Amniotic stem cell (primary cell): ENCODE results near the gene IP6K2.
"Not testable (repeated sequence)": the region's sequence is repeated elsewhere in the genome, so short reads cannot be mapped to it uniquely, and the experiment has no call there.

Experiments used
- DNase-seq: peaks from one replicate; lab custom pipeline; 2025; lab: John Stamatoyannopoulos, UW

The IP6K2 gene

GRCh38 chr3:48716982-48717746 is at the start of gene IP6K2:
Gene IP6K2, minus strand, starts transcription at chr3:48717221. Its CDS starts 21,930 bp downstream, at chr3:48695291.
- DNase-seq, result peak; percentile 97

- no peak for DNase-seq
Observed at GRCh38 chr3:48765376-48765775, 48.4 kb upstream of the IP6K2 start.

GRCh38 chr3:48762816-48763215 is 45.8 kb upstream of the IP6K2 start:
- DNase-seq, result no peak

- DNase-seq, result not testable (repeated sequence)
Observed at GRCh38 chr3:48759991-48760540, 43.0 kb upstream of the IP6K2 start.

GRCh38 chr3:48759531-48759930 is 42.5 kb upstream of the IP6K2 start:
- not testable (repeated sequence) for DNase-seq

GRCh38 chr3:48759071-48759470 is 42.0 kb upstream of the IP6K2 start:
- no peak for DNase-seq

GRCh38 chr3:48756640-48757039 is 39.6 kb upstream of the IP6K2 start:
- no peak for DNase-seq

- no peak for DNase-seq
Observed at GRCh38 chr3:48750856-48751255, 33.8 kb upstream of the IP6K2 start.

- no peak for DNase-seq
Observed at GRCh38 chr3:48748754-48749153, 31.7 kb upstream of the IP6K2 start.

- DNase-seq, result no peak
Observed at GRCh38 chr3:48747706-48748105, 30.7 kb upstream of the IP6K2 start.

- DNase-seq, result no peak
Observed at GRCh38 chr3:48747015-48747615, 30.1 kb upstream of the IP6K2 start.

GRCh38 chr3:48743773-48744172 is 26.8 kb upstream of the IP6K2 start:
- no peak for DNase-seq

GRCh38 chr3:48741226-48741625 is 24.2 kb upstream of the IP6K2 start:
- DNase-seq, result not testable (repeated sequence)

GRCh38 chr3:48739955-48740823 is 23.2 kb upstream of the IP6K2 start:
- DNase-seq, result peak; percentile 68

GRCh38 chr3:48739617-48739954 is 22.6 kb upstream of the IP6K2 start:
- no peak for DNase-seq

- no peak for DNase-seq
Observed at GRCh38 chr3:48738926-48739616, 22.1 kb upstream of the IP6K2 start.

GRCh38 chr3:48738144-48738536 is 21.1 kb upstream of the IP6K2 start:
- DNase-seq, result no peak

GRCh38 chr3:48735075-48735767 is 18.2 kb upstream of the IP6K2 start:
- DNase-seq, result not testable (repeated sequence)

GRCh38 chr3:48734541-48734940 is 17.5 kb upstream of the IP6K2 start:
- not testable (repeated sequence) for DNase-seq

- DNase-seq, result not testable (repeated sequence)
Observed at GRCh38 chr3:48733752-48734518, 16.9 kb upstream of the IP6K2 start.
